Keratinocyte (primary cell): ENCODE data around the gene FAM107B.

ENCODE experiments used
- EZH2 ChIP-seq: IDR thresholded peaks from one replicate; pipeline ENCODE4 v1.6.1; 2012; ENCODE audit warnings: inconsistent platforms, mild to moderate bottlenecking, low read length, moderate library complexity
- TF ChIP-seq, protein P1 (sequence below), 3 experiments: IDR thresholded peaks in 1 of 3; conservative IDR thresholded peaks in 1 of 3; optimal IDR thresholded peaks in 1 of 3; 2 replicates in 2 of 3; 3 replicates in 1 of 3; pipeline versions ENCODE3 to v1.5.1; 2011; ENCODE audit warnings: low read length in 3 of 3, mild to moderate bottlenecking in 3 of 3, moderate library complexity in 2 of 3, control low read depth in 1 of 3, inconsistent platforms in 1 of 3; ENCODE audit not compliant: insufficient read depth in 2 of 3; ENCODE audit errors: extremely low read depth in 1 of 3

- TF ChIP-seq, protein P1, sequence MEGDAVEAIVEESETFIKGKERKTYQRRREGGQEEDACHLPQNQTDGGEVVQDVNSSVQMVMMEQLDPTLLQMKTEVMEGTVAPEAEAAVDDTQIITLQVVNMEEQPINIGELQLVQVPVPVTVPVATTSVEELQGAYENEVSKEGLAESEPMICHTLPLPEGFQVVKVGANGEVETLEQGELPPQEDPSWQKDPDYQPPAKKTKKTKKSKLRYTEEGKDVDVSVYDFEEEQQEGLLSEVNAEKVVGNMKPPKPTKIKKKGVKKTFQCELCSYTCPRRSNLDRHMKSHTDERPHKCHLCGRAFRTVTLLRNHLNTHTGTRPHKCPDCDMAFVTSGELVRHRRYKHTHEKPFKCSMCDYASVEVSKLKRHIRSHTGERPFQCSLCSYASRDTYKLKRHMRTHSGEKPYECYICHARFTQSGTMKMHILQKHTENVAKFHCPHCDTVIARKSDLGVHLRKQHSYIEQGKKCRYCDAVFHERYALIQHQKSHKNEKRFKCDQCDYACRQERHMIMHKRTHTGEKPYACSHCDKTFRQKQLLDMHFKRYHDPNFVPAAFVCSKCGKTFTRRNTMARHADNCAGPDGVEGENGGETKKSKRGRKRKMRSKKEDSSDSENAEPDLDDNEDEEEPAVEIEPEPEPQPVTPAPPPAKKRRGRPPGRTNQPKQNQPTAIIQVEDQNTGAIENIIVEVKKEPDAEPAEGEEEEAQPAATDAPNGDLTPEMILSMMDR (optimal IDR thresholded peaks at IDR 0.05 in 1 of 3, IDR thresholded peaks at IDR 0.05 in 1 of 3, conservative IDR thresholded peaks at IDR 0.05 in 1 of 3; ENCODE audit: extremely low read depth in 1 of 3, insufficient read depth in 2 of 3, low read length in 3 of 3) = no peak
- no peak for TF ChIP-seq EZH2
Measured at GRCh38 chr10:14540611-14541010, 234.1 kb downstream of the FAM107B start.
